HG02938 (cell line): ENCODE data around the gene RAPGEF3.

Experiments used
- ATAC-seq: cut with Tn5 transposase; IDR thresholded peaks from one replicate; pipeline ENCODE4 v1.9.1; 2021; ENCODE audit warnings: mild to moderate bottlenecking, moderate library complexity; ENCODE audit not compliant: unreplicated experiment

RAPGEF3 gene

GRCh38 chr12:47777741-47778558 lies 19.3 kb upstream of the RAPGEF3 start:
- ATAC-seq = no peak

GRCh38 chr12:47777151-47777550 lies 18.5 kb upstream of the RAPGEF3 start:
- ATAC-seq = no peak

- no peak for ATAC-seq
Measured at GRCh38 chr12:47776471-47777143, 17.9 kb upstream of the RAPGEF3 start.

GRCh38 chr12:47775100-47775911 lies 16.6 kb upstream of the RAPGEF3 start:
- no peak for ATAC-seq

- ATAC-seq = no peak
Measured at GRCh38 chr12:47774663-47775062, 16.0 kb upstream of the RAPGEF3 start.

GRCh38 chr12:47773858-47774580 lies 15.3 kb upstream of the RAPGEF3 start:
- ATAC-seq = no peak

GRCh38 chr12:47773062-47773857 lies 14.6 kb upstream of the RAPGEF3 start, which contains the start of gene SLC48A1:
TSS of gene SLC48A1 (plus strand) at chr12:47773238. CDS start at chr12:47773305, 67 bp downstream.
- peak; percentile 65 for ATAC-seq

GRCh38 chr12:47772738-47773061 lies 14.0 kb upstream of the RAPGEF3 start:
- ATAC-seq = no peak

GRCh38 chr12:47772094-47772660 lies 13.5 kb upstream of the RAPGEF3 start:
- ATAC-seq = no peak

- no peak for ATAC-seq
Measured at GRCh38 chr12:47771304-47771703, 12.6 kb upstream of the RAPGEF3 start.

- no peak for ATAC-seq
Measured at GRCh38 chr12:47770086-47770726, 11.5 kb upstream of the RAPGEF3 start.

- no peak for ATAC-seq
Measured at GRCh38 chr12:47769234-47770085, 10.8 kb upstream of the RAPGEF3 start.

- ATAC-seq = no peak
Measured at GRCh38 chr12:47768323-47768811, 9.7 kb upstream of the RAPGEF3 start.

- no peak for ATAC-seq
Measured at GRCh38 chr12:47767216-47767724, 8.6 kb upstream of the RAPGEF3 start.

GRCh38 chr12:47766502-47767215 lies 8.0 kb upstream of the RAPGEF3 start:
- ATAC-seq = no peak

- no peak for ATAC-seq
Measured at GRCh38 chr12:47763481-47764346, 5.0 kb upstream of the RAPGEF3 start.
